HG02798 (cell line): ENCODE data around the gene DLST.
A peak's percentile ranks its signal among the peaks of the same experiment; 100 is the strongest.

Experiments
- ATAC-seq: cut with Tn5 transposase; IDR thresholded peaks from one replicate; pipeline ENCODE4 v1.9.1; 2021; ENCODE audit warnings: mild to moderate bottlenecking; ENCODE audit not compliant: unreplicated experiment, poor library complexity

The DLST gene

DNA sequence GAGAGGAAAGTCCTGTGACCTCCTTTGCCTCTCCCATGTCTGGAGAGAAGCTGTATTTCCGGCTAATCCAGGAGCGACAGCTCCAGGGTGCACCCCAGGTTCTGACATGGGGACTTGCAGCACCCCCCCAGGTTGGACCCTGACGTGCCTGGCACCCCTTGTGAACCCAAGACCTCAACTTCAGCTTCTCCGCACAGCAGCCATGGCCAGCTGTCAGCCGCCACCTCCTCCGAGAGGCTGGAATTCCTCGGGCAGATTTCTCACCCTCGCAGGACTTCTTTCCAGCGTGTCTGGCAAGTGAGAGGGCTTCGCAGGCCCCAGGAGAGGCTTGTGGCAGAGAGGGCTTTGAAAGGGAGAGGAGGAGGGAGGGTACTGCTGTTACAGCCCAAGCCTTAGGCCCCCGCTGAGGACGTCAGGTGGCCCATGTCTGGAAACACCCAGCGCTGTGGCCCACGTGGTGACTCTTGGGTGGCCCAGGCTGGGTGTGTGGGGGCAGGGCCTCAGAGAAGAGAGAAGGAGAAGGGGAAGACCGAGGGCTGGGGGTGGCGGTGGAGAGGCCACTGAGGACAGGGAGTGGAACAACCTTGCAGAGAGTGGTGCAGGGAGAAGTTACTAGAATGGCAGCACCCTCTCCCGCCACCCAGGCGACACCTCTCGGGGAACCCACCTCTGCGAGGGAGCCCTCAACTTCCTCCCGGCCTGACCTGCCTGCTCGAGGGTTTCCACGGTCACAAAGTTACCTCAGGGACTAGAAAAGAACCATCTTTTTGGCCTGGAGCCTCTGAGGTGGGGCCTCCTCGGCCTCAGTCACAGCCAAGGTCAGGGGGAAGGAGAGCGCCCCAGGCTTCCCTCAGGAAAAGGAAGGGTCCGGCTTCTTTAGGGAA, 53.0 kb downstream of the DLST start:
- ATAC-seq: no peak

DNA sequence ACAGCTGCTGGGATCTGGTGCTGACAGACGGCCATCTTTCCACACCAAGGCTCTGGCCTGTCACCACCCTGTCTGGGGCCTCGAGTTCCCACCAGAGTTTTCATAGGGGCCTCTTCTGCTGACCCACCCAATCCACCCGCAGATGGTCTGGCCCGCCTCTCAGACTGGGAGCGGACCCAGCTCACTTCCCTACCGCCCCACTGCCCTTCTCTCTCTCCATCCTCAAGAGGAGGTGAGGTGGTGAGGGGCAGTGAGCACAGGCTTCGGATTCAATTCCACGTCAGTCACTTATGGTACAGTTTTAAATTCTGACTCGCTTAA, 53.6 kb downstream of the DLST start:
- ATAC-seq: no peak

DNA sequence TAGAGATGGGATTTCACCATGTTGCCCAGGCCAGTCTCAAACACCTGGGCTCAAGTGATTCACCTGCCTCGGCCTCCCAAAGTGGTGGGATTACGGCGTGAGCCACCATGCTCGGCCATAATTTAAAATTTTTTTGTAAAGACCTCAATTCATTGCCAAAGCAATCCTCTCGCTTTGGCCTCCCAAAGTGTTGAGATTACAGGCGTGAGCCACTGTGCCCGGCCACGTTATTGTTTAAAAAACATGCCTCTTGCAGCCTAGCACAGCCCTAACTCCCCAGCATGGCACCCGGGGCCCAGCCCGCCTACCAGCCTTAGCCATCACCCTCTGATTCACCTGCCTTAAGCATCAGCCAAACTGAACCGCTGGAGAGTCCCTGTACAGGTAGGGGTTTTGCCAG, 54.4 kb downstream of the DLST start:
- ATAC-seq: no peak

DNA sequence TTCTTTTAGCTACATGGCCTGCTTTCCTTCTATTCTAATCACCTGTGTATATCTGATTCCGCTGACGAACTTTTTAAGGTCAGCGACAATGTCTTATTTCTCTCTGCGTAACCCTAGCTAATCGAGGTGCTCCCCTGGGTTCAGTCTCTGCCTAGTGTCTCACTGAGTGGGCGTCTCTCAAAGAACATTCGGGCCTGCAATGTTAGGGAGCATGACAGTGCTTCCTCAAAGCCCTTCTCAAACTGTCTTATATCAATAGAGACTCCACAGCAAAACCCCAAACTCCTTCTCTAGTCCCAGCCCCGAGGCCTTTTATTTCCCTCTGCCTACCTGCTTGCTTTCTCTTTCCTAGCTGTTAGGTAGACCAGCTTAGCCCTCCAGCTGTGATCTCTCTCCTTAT, 55.0 kb downstream of the DLST start:
- no peak for ATAC-seq

DNA sequence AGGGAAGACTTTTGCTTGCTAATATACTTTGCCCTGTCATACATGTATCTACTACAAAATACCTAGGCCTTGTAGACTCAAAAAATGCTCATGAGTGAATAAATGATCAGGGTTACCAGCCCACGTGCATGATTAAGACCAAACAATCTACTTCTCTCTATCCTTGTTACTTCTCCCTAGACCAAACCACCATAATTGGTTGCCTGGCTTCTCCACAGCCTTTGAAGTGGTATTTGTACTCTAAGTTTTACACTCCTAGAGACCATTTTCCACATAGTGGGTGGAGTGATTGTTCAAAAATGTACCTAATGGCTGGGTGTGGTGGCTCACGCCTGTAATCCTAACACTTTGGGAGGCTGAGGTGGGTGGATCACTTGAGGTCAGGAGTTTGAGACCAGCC, 55.5 kb downstream of the DLST start:
- ATAC-seq: no peak

DNA sequence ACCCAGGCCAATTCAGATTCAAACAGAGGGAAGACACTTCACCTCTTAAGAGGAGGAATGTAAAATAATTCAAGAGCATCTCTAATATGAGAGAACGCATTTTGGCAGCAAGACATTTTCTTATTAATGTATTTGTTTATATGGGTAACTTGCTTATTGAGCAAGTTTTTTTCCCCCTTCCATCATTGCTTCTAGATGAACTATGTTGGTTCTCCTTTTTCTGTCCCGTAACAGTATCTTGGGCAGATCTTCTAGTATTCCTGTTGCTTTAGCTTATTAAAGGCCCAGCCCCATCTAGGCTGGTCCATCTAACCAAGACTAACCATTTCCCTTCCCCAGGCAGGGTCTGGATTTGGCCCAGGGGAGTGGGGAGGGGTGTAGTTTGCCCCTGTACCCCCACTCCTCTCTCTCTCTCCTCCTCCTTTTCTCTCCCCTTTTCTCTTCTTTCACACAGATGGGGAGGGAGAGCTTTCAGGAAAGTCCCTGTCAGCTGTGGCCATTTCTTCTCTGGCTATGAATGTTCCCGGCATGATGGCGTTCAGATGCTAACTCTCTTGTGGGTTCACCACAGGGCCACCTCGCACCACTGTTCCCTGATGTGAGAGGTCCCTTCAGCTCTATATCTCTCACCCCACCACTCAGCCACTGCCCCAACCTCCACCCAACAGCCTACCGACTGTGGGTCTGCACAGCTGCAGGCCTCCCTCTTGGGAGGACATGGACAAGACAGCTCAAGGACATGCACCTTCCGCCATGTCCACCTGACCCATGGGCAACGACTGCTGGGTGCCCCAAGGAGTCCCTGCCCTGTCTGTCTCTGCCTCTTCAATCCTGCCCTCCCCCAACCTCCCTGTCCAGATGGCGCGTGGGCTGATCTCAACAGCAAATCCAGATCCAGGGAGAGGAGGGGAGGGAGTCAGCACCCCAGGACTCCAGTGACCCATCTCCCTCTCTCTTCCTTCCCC, 57.1 kb downstream of the DLST start:
- no peak for ATAC-seq

DNA sequence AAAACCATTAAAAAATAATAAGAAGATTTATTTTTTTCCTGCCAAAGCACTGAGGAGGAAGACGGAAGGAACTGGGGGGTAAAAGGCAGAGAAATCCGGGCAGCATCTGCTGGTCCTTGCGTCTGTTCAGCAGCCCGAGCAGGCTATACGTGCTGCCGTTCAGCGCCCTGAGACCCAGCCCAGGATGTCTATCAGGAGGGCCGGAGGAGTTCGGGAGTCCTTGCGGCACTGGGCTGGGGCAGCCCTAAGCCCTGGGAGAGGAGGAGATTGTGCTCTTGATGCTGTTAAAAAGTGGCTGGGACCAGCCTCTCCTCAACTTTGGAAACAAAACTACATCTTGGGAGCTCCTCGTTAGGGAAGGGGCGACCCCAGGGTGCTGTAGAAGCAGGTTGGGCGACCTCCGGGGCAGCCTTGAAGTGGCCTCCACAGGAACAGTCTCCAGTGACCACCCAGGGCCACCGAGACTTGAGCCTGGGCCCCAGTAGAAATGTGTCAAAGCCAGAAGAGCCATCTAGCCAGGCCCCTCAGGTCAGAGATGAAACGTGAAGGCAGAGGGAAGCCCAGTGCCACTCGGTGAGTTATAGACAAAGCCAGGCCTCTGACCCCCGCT, 59.3 kb downstream of the DLST start:
- ATAC-seq: no peak

DNA sequence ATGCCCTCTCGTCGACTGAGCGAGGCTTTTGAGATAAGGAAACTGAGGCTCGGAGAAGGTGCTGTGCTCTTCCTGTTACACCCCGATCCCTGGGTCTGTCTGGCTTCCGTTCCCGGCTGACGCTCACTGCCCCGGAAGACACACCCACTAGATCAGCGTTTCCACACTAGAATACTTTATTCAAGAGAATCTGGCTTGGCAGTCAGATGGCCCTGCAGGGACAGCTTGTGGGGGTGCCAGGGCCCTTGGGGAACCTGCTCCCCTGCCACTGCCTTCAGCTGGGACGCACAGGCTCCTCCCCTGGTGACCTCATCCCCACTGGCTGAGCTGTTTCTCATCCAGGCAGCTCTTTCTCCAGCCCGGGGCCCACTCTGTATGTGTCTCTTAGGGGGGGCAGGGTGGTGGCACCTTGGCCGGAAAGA, 60.0 kb downstream of the DLST start:
- peak; percentile 56 for ATAC-seq

DNA sequence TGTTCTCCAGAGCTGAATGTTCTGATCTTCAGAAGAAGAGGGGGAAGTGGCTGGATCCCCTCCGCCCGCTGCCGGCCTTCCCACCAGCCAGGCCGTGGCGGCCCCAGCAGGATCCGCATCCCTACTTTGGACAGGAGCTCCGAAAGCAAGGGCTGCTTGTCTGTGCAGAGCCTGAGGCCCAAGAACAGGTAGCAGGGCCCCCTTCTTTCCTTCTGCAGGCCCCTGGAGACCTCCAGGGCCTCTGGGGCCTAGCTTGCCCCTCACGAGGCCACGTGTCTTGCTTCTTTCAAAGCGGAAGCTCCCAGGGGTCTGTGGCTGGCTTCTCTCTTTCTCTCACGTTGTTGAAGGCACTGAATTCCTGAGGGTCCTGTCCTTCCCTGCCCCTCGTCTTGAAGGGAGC, 60.5 kb downstream of the DLST start:
- no peak for ATAC-seq

DNA sequence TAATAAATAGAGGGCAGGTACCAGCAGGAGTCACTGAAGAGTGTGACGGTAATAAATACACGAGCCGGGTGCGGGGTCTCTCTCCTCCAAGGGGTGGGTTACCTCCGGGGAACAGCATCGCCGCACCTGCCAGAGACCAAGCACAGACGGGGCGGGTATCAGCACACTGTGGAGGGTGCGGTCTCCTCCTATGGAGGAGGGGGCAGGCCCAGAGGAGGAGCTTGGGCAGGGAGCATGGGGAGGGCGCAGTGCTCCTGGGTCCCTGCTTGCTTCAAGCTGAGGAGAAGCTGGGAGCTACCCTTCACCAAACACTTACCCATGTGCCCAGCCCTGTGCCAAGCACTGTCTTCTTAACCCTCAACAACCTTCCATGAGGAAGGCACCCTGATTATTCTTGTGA, 60.9 kb downstream of the DLST start:
- no peak for ATAC-seq

DNA sequence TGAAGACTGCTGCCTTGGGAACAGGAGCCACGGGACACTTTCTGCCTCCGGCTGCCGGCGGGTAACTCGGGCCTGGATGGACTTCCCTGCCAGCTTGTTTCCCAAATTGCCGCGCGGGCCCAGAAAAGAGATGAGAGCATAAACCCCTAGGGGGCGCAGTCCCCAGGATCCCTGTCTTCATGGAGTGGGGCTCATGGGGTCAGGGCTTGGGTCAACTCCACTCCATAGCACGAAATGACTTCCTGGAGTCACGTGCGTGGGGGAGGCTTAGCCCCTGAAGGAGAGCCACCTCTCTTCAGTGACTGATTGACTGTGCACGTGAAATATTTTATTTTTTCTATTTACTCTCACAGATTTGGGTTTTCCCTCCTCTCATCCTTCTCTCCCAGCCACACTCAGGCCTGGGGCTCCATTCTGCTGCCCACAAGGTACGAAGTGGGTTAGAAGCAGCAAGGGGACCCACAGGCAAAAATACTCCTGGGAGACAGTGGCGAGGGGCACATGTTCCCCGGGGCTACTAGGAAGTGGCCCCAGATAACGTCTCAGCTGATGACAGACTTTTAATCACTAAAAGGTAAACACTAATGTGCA, 63.6 kb downstream of the DLST start:
- ATAC-seq: no peak

DNA sequence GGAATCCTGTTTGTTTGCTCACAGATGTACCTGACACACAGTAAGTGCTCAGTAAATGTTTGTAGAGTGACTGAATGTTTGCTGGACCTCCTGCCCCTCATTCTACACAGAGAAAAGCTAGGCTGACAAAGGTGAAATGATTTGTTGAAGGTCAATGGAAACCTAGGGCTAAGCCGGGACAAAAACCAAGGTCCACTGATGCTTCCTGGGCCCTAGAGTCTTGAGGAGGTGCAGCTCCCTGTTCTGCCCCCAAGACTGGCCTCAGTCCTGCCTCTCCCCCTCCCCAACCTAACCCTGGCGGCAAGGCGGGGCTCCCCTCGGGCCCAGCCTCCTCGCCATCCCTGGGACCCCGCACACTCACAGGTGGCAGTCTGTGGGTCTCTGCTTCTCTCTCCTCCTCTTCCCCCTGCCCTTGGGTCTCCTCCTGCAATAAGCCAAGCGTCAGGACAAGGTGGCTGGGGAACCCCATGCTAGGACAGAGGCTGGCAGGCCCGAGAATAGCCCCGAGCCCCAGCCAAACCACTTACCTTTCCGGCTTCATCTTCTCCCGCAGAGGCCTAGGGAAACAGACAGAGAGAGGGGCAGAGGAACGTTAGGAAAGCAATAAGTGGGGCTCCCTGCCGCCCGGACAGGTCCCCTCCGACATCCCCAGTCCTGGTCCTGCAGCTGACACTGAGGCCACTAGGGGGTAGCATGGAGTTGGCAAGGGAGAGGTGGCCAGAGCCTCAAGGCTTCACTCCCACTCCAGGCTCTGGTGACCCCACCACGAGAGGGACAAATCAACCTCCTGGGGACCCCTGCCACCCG, 64.3 kb downstream of the DLST start:
- ATAC-seq: peak; percentile 60

DNA sequence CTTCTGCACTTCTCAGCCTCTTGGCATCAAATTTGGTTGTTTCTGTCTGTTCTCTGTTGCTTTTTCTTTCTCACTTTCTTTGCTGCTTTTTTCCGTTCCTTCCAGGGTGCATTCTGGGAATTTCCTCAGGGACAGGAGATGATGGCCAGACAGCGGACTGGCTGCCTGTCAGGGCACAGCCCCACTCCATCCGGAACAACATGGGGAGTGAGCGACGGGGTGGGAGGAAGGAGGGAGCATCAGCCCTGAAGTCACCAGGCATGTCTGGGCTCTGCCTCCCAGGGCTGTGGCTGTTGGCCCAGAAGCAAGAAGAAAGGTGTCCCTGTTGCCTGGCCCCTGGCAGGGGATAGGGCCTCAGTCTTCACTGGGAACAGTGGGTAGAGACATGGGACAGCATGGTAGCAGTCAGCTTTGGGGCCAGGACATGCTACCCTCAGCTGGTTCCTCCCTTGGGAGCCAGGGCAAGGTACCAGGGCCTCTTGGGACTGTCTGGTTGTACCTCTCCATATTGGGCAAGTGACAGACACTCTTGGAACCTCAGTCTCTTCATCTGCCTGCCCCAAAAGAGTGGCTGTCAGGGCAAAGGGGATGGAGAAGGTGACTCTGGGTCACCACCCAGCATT, 65.1 kb downstream of the DLST start:
- no peak for ATAC-seq

DNA sequence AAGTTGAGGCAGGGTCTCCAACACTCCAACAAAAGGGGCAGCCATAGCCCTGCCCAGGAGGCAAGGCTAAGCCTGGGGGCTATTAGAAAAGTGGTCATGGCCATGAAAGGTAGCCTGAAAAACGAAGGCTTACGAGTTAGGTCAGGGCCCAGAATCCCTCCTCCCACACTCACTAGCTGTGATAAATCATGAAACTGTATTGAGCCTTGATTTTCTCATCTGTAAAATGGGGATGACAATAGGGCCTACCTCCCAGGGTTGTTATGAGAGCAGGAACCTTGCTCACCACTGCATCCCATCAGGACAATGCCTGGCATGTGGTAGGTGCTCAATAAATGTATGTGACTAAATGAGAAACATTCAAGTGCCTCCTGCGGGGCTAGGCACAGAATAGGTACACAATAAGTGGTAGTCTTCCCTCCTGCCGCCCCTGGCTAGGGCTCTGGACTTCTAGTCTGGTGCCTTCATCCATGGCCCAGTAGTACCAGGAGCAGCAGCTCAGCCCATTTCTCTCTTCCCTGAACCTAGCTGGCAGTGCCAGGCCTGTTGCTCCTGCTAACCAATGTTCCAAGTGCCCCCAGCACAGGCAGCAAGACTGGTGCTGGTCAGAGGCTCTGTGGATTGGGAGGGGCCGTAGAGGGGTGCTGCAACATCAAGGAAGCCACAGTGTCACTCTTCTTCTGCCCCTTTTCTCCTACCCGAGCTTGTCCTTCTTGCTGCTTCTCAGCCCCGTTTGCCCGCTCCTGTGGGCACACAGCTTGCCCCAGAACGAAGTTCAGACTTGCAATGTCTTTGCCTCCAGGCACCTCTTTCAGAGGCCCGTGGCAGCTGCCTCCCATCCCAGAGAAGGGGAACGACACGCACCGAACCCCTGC, 65.9 kb downstream of the DLST start:
- ATAC-seq: no peak

DNA sequence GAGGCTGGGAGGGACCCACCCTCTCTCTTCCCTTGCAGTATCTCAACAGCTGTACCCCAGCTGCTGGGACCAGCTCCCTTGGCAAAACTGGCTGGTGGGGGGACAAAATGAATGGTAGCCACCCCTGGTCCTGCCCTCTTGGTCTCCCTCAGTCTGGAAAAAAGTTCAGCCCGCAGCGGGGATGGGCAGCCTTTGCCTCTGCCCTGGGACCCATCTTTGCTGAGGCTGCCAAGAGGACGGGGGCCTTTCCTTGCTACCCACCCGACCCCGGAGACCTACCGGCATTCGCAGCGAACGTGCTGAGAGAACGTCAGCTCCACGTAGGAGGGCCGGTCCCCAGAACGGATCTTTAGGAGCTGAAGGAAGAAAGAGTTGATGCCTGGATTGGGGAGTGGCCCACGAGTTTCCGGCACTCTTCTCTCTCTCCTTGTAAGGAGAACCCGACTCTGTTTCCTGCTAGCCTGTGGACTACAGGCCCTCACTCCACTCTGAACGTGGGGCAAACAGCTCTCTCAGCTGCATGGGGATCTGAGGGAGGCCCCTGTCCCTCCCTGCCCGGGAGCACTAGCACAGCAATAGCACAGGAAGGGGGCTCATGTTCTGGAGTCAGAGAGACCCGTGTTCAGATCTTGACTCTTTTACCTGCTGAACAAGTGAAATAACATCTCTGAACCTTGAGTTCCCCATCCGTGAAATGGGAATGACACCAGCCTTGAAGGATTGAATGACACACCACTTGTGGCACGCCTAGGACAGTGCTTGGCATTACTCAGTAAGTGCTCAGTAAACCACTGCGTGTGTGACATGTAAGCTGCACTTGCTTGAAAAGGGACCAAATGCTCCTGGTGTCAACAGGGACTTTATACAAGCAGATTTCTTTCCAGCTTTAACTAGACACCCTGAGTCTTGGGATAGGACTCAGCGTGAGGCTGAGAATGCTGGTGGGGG, 66.8 kb downstream of the DLST start:
- no peak for ATAC-seq

DNA sequence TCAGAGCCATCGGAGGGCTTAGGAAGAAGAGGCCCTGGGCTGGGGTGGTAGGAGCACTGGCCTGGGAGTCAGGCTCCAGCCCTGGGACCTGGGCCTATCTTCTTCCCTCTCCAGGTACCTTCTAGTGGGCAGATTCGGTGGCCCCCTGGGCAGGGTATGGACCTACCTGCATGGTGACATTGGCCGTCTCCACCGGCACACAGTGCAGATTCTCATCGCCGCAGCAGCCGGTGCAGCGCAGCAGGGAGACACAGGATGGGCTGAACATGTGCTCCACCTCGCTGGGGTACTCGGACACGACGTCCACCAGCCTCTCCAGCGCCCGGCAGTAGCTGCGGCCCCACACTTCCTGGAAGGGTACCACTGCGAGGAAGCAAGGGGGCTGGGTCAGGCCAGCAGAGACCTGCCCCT, 67.5 kb downstream of the DLST start:
- no peak for ATAC-seq

DNA sequence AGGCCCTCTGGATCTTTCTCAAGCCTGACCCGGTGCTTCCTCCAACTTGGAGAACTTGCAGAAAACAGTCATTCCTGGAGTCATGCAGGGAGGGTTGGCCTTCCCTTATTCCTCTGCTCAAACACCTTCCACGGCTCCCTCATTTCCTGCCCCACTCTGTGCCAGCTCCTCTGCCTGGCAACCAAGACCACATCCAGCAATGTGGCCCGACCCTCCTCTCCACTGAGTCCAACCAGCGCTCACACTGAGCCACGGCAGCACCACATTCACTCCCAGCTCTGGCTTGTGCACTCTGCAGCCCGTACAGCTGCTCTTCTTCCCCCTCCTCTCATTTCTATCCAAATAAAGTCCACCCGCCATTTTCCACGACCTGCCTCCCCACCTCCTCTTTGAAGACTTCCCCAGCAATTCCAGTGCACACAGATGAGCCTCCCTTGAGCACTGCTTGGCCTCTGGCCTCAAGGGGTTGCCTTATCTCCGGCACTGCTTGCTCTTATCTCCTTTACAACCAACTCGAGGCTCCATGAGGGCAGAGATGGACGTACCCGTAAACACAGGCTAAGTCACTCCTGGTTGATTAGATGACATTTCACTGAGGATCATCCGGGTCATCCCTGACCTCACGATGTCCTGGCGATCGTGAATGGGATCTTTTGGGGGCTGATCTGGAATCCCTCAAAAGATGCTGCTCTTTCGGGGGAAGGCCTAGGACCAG, 68.3 kb downstream of the DLST start:
- no peak for ATAC-seq
